RWPE2 (cell line): ENCODE measurements around the gene UNC13A.

ENCODE experiments used
- ATAC-seq: fragments of 200-7000 bp; cut with Tn5 transposase; 3 replicates; pipeline ENCODE4 v1.9.1; 2021; ENCODE audit warnings: low read depth
- DNase-seq: peaks from one replicate; pipeline ENCODE4 v3.0.0-alpha.2; 2020; ENCODE audit warnings: low spot score
- H3K27ac ChIP-seq: fragments of 450-650 bp; 2 replicates; pipeline ENCODE4 v1.5.1; 2017; ENCODE audit warnings: mild to moderate bottlenecking; ENCODE audit not compliant: poor library complexity, severe bottlenecking
- H3K27me3 ChIP-seq: fragments of 250-450 bp; sonication (Bioruptor Pico); 2 replicates; pipeline ENCODE4 v1.5.1; 2021; ENCODE audit warnings: mild to moderate bottlenecking, moderate library complexity; ENCODE audit not compliant: insufficient read depth, poor library complexity, severe bottlenecking
- H3K36me3 ChIP-seq: fragments of 250-450 bp; sonication (Bioruptor Pico); 2 replicates; pipeline ENCODE4 v1.5.1; 2020; ENCODE audit warnings: low read depth, mild to moderate bottlenecking, moderate library complexity
- H3K4me1 ChIP-seq: fragments of 250-450 bp; sonication (Bioruptor Pico); 2 replicates; pipeline ENCODE4 v1.5.1; 2021; ENCODE audit warnings: mild to moderate bottlenecking, moderate library complexity; ENCODE audit not compliant: insufficient read depth, poor library complexity, severe bottlenecking
- H3K4me3 ChIP-seq: fragments of 250-450 bp; sonication (Bioruptor Pico); 2 replicates; pipeline ENCODE4 v1.5.1; 2021; ENCODE audit warnings: mild to moderate bottlenecking, moderate library complexity; ENCODE audit not compliant: severe bottlenecking
- H3K9me3 ChIP-seq: fragments of 250-450 bp; sonication (Bioruptor Pico); 2 replicates; pipeline ENCODE4 v1.5.1; 2021; ENCODE audit warnings: mild to moderate bottlenecking, moderate library complexity; ENCODE audit not compliant: severe bottlenecking
- CTCF ChIP-seq: fragments of 450-650 bp; IDR thresholded peaks from one replicate; pipeline ENCODE4 v1.5.1; 2017; ENCODE audit warnings: mild to moderate bottlenecking, moderate library complexity; ENCODE audit not compliant: poor library complexity, severe bottlenecking

Gene UNC13A

GRCh38 chr19:17683078-17683477 is 5.1 kb downstream of the UNC13A start:
- no peak for ATAC-seq
- Histone ChIP-seq H3K27me3 (peaks cover 28% of the 10 kb centered on the region), H3K27ac (no peak overlapping the region), H3K4me3 (no peak overlapping the region), H3K36me3 (no peaks in the 10 kb centered on the region), H3K4me1 (no peaks in the 10 kb centered on the region), H3K9me3 (no peaks in the 10 kb centered on the region)
- DNase-seq: no peak
- no peak for TF ChIP-seq CTCF

GRCh38 chr19:17682273-17682672 is 5.9 kb downstream of the UNC13A start:
- TF ChIP-seq CTCF: no peak
- ATAC-seq: no peak
- H3K36me3 ChIP-seq: no peaks in the 10 kb centered on the region
- H3K9me3 ChIP-seq: no peaks in the 10 kb centered on the region
- H3K4me3 ChIP-seq: no peak overlapping the region
- DNase-seq: no peak
- H3K27ac ChIP-seq: no peak overlapping the region
- no peaks in the 10 kb centered on the region for H3K4me1 ChIP-seq
- peaks cover 20% of the 10 kb centered on the region for H3K27me3 ChIP-seq

GRCh38 chr19:17681505-17682125 is 6.5 kb downstream of the UNC13A start:
- Histone ChIP-seq H3K27me3 (peaks cover 15% of the 10 kb centered on the region), H3K36me3 (no peaks in the 10 kb centered on the region), H3K4me3 (no peak overlapping the region), H3K4me1 (no peaks in the 10 kb centered on the region), H3K27ac (no peak overlapping the region), H3K9me3 (no peaks in the 10 kb centered on the region)
- DNase-seq (no peak), ATAC-seq (no peak)
- TF ChIP-seq CTCF: no peak

GRCh38 chr19:17680230-17680722 is 7.9 kb downstream of the UNC13A start:
- H3K36me3 ChIP-seq: no peaks in the 10 kb centered on the region
- H3K4me1 ChIP-seq: no peaks in the 10 kb centered on the region
- peaks cover 10% of the 10 kb centered on the region for H3K27me3 ChIP-seq
- H3K4me3 ChIP-seq: no peak overlapping the region
- H3K9me3 ChIP-seq: no peaks in the 10 kb centered on the region
- no peak for TF ChIP-seq CTCF
- DNase-seq (no peak), ATAC-seq (peak; percentile 65; the same call in 2 of the 3 replicates)
- H3K27ac ChIP-seq: no peak overlapping the region

GRCh38 chr19:17679526-17680229 is 8.5 kb downstream of the UNC13A start:
- DNase-seq: no peak
- no peak overlapping the region for H3K4me3 ChIP-seq
- no peak for ATAC-seq
- no peak for TF ChIP-seq CTCF
- no peak overlapping the region for H3K27ac ChIP-seq
- H3K36me3 ChIP-seq: no peaks in the 10 kb centered on the region
- H3K27me3 ChIP-seq: peaks cover 10% of the 10 kb centered on the region
- no peaks in the 10 kb centered on the region for H3K4me1 ChIP-seq
- H3K9me3 ChIP-seq: no peaks in the 10 kb centered on the region
